ENCODE data around the gene RASGRP4. TPM values are rescaled to one million over a fixed set of nuclear protein-coding genes. Genes with fewer than 3 reads are reported as not detected.

Gene RASGRP4
- total RNA-seq, 1 experiment from 2014 or later: not detected

DNA sequence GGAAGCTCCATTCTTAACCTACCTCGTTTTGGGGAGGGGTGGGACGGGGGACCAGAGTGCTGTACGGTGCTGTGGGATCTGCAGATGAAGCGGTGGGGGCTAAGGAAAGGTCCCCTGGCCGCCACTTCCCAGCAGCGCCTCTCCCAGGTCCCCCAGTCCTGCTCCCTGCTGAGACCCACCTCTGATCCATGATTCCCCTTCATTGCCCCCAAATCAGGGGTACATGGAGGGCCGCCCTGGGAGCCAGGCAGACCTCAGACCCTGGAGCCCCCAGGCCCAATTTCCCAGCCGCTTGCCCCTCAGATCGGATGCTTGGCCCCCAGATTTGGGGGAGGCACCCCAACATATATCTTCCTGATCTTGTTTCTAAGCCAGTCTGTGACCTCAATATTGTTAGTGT lies 26.9 kb downstream of the RASGRP4 start:
- Histone ChIP-seq H3K9ac (ENCODE audit: low read length) (no peak overlapping the region), H3K4me3 (replicated peaks in 1 of 2; ENCODE audit: low read depth in 1 of 2, low read length in 2 of 2) (no peak overlapping the region), H3K4me2 (ENCODE audit: low read length) (no peak overlapping the region), H3K36me3 (ENCODE audit: control insufficient read depth in 1 of 2, insufficient read depth in 2 of 2, low read length in 2 of 2) (no peaks in the 10 kb centered on the region; a peak in 1 of 4 replicates), H3K79me2 (ENCODE audit: insufficient read depth, low read length) (peaks cover 7% of the 10 kb centered on the region; the same call in 1 of the 2 replicates), H4K20me1 (ENCODE audit: insufficient read depth) (no peaks in the 10 kb centered on the region), H3K27me3 (ENCODE audit: insufficient read depth, low read length) (no peaks in the 10 kb centered on the region), H3K9me3 (ENCODE audit: control insufficient read depth in 1 of 2, insufficient read depth in 1 of 2, low read depth in 1 of 2, low read length in 2 of 2) (no peaks in the 10 kb centered on the region), H2AFZ (ENCODE audit: low read depth, low read length, poor library complexity, severe bottlenecking) (no peak overlapping the region), H3K9me2 (ENCODE audit: insufficient read depth) (no peaks in the 10 kb centered on the region), H3K27ac (ENCODE audit: low read depth, low read length) (no peak overlapping the region), H3K4me1 (ENCODE audit: control insufficient read depth in 1 of 2, insufficient read depth in 2 of 2, low read length in 2 of 2) (peaks cover 4 to 14% of the 10 kb centered on the region in 2 experiments; a peak in 3 of 4 replicates)
- ATAC-seq (no peak), DNase-seq (ENCODE audit: low read depth, low spot score) (no peak)
- ChIA-PET CTCF (no interaction called here), RAD21 (ENCODE audit: low non-redundant PET in 1 of 2, low total read pairs in 2 of 2, uncharacterized antibody in 2 of 2, unreplicated experiment in 2 of 2) (interaction anchor here (0.6 to 0.7 kb wide), 2 partner anchors 36 to 488 kb away, joined by 3 read pairs; no protein-coding TSS in a partner anchor), POLR2A (interaction anchor here (1.4 kb wide), 1 partner anchor 11 kb away, joined by 5 read pairs; the partner anchor contains the start of gene GGN)
- intact Hi-C loops (cut with micrococcal nuclease): no loop called here
- no TSS peak for BruUV-seq (replicated peaks)
- TF ChIP-seq, protein P1, sequence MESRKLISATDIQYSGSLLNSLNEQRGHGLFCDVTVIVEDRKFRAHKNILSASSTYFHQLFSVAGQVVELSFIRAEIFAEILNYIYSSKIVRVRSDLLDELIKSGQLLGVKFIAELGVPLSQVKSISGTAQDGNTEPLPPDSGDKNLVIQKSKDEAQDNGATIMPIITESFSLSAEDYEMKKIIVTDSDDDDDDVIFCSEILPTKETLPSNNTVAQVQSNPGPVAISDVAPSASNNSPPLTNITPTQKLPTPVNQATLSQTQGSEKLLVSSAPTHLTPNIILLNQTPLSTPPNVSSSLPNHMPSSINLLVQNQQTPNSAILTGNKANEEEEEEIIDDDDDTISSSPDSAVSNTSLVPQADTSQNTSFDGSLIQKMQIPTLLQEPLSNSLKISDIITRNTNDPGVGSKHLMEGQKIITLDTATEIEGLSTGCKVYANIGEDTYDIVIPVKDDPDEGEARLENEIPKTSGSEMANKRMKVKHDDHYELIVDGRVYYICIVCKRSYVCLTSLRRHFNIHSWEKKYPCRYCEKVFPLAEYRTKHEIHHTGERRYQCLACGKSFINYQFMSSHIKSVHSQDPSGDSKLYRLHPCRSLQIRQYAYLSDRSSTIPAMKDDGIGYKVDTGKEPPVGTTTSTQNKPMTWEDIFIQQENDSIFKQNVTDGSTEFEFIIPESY (IDR thresholded peaks at IDR 0.05; ENCODE audit: extremely low read depth, insufficient replicate concordance, low read length): no peak
- TF ChIP-seq CBX3 (IDR thresholded peaks at IDR 0.05; ENCODE audit: low read depth) (no peak), EZH2 (IDR thresholded peaks at IDR 0.05) (no peak), EGR1 (IDR thresholded peaks at IDR 0.05; ENCODE audit: low read depth) (no peak), POLR2AphosphoS5 (IDR thresholded peaks at IDR 0.05; ENCODE audit: low read depth, low read length) (no peak), RAD21 (IDR thresholded peaks at IDR 0.05; ENCODE audit: low read depth) (no peak), CEBPB (IDR thresholded peaks at IDR 0.05; ENCODE audit: low read depth) (no peak), POLR2A (IDR thresholded peaks at IDR 0.05; ENCODE audit: borderline replicate concordance, extremely low read depth, insufficient read depth, insufficient read length) (no peak), SIN3A (IDR thresholded peaks at IDR 0.05; ENCODE audit: low read depth) (no peak), ZNF274 (IDR thresholded peaks at IDR 0.05; ENCODE audit: low read depth, low read length) (no peak), FOSL1 (IDR thresholded peaks at IDR 0.05; ENCODE audit: low read depth) (no peak), ZFX (IDR thresholded peaks at IDR 0.05) (no peak), TCF7L2 (IDR thresholded peaks at IDR 0.05; ENCODE audit: borderline replicate concordance, extremely low read depth, insufficient read depth, insufficient read length) (no peak)
- TF ChIP-seq, protein P2, sequence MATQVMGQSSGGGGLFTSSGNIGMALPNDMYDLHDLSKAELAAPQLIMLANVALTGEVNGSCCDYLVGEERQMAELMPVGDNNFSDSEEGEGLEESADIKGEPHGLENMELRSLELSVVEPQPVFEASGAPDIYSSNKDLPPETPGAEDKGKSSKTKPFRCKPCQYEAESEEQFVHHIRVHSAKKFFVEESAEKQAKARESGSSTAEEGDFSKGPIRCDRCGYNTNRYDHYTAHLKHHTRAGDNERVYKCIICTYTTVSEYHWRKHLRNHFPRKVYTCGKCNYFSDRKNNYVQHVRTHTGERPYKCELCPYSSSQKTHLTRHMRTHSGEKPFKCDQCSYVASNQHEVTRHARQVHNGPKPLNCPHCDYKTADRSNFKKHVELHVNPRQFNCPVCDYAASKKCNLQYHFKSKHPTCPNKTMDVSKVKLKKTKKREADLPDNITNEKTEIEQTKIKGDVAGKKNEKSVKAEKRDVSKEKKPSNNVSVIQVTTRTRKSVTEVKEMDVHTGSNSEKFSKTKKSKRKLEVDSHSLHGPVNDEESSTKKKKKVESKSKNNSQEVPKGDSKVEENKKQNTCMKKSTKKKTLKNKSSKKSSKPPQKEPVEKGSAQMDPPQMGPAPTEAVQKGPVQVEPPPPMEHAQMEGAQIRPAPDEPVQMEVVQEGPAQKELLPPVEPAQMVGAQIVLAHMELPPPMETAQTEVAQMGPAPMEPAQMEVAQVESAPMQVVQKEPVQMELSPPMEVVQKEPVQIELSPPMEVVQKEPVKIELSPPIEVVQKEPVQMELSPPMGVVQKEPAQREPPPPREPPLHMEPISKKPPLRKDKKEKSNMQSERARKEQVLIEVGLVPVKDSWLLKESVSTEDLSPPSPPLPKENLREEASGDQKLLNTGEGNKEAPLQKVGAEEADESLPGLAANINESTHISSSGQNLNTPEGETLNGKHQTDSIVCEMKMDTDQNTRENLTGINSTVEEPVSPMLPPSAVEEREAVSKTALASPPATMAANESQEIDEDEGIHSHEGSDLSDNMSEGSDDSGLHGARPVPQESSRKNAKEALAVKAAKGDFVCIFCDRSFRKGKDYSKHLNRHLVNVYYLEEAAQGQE (IDR thresholded peaks at IDR 0.05; ENCODE audit: low read depth): no peak
- TF ChIP-seq, protein P3, sequence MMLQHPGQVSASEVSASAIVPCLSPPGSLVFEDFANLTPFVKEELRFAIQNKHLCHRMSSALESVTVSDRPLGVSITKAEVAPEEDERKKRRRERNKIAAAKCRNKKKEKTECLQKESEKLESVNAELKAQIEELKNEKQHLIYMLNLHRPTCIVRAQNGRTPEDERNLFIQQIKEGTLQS (IDR thresholded peaks at IDR 0.05): no peak
- TF ChIP-seq, protein P4, sequence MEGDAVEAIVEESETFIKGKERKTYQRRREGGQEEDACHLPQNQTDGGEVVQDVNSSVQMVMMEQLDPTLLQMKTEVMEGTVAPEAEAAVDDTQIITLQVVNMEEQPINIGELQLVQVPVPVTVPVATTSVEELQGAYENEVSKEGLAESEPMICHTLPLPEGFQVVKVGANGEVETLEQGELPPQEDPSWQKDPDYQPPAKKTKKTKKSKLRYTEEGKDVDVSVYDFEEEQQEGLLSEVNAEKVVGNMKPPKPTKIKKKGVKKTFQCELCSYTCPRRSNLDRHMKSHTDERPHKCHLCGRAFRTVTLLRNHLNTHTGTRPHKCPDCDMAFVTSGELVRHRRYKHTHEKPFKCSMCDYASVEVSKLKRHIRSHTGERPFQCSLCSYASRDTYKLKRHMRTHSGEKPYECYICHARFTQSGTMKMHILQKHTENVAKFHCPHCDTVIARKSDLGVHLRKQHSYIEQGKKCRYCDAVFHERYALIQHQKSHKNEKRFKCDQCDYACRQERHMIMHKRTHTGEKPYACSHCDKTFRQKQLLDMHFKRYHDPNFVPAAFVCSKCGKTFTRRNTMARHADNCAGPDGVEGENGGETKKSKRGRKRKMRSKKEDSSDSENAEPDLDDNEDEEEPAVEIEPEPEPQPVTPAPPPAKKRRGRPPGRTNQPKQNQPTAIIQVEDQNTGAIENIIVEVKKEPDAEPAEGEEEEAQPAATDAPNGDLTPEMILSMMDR (IDR thresholded peaks at IDR 0.05 in 2 of 3, conservative IDR thresholded peaks at IDR 0.05 in 1 of 3; ENCODE audit: borderline replicate concordance in 1 of 3, insufficient read depth in 1 of 3, low read depth in 2 of 3, low read length in 2 of 3): no peak

All from HCT116 (cell line).